Measurements from ENCODE around the gene AFAP1L1.

DNA sequence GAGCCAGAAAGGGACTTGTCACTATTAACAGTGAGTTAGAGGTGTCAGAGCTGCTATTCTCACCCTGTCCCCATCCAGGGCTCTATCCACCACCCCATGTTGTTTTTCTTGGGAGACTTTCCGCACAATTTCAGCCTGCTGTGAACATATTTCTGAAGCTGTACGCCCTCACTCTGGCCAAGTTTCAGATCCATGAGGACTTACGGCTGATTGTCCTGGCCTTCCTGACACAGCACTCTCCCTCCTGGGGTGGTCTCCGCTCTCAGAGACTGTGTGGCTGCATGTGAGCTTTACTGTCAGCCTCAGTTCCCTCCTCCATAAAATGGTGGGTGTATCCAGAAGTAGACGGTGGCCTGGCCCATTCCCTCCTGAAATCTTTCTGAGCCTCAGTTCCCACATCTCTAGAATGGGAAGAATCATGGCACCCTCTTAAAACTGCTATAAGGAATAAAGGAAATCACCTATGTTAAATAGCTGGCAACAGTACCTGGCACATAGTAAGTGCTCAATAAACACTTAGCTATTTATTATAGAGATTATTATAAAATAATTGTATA lies 108.2 kb downstream of the AFAP1L1 start:
- TF ChIP-seq, protein P1, sequence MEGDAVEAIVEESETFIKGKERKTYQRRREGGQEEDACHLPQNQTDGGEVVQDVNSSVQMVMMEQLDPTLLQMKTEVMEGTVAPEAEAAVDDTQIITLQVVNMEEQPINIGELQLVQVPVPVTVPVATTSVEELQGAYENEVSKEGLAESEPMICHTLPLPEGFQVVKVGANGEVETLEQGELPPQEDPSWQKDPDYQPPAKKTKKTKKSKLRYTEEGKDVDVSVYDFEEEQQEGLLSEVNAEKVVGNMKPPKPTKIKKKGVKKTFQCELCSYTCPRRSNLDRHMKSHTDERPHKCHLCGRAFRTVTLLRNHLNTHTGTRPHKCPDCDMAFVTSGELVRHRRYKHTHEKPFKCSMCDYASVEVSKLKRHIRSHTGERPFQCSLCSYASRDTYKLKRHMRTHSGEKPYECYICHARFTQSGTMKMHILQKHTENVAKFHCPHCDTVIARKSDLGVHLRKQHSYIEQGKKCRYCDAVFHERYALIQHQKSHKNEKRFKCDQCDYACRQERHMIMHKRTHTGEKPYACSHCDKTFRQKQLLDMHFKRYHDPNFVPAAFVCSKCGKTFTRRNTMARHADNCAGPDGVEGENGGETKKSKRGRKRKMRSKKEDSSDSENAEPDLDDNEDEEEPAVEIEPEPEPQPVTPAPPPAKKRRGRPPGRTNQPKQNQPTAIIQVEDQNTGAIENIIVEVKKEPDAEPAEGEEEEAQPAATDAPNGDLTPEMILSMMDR (IDR thresholded peaks at IDR 0.05) = no peak
- TF ChIP-seq POLR2AphosphoS5 (IDR thresholded peaks at IDR 0.05; ENCODE audit: low read depth, low read length) (no peak), REST (IDR thresholded peaks at IDR 0.05; ENCODE audit: insufficient read depth in 1 of 2, low read depth in 2 of 2, low read length in 1 of 2) (no peak), TCF7L2 (IDR thresholded peaks at IDR 0.05; ENCODE audit: low read depth, low read length) (no peak), SIN3A (IDR thresholded peaks at IDR 0.05; ENCODE audit: borderline replicate concordance, insufficient read depth, low read depth, low read length) (no peak)
